Ishikawa (cell line): ENCODE results near the gene C11orf54.

ENCODE experiments used
- CEBPB ChIP-seq: IDR thresholded peaks from 2 replicates; pipeline ENCODE4 v1.6.1; 2012
- CREB1 ChIP-seq: IDR thresholded peaks from 2 replicates; pipeline ENCODE4 v1.6.1; 2012; ENCODE audit warnings: low read depth
- EGR1 ChIP-seq: IDR thresholded peaks from 2 replicates; pipeline ENCODE4 v1.6.1; 2012
- EP300 ChIP-seq: IDR thresholded peaks from 2 replicates; pipeline ENCODE4 v1.6.1; 2012; ENCODE audit warnings: borderline replicate concordance
- FOXM1 ChIP-seq: IDR thresholded peaks from 2 replicates; pipeline ENCODE4 v1.6.1; 2012; ENCODE audit warnings: low read depth, borderline replicate concordance
- MAX ChIP-seq: IDR thresholded peaks from 2 replicates; pipeline ENCODE4 v1.6.1; 2012
- NFIC ChIP-seq: IDR thresholded peaks from 2 replicates; pipeline ENCODE4 v1.6.1; 2012
- RAD21 ChIP-seq: IDR thresholded peaks from 2 replicates; pipeline ENCODE4 v1.6.1; 2012; ENCODE audit warnings: low read depth
- REST ChIP-seq: IDR thresholded peaks from 2 replicates; pipeline ENCODE4 v1.6.1; 2012; ENCODE audit warnings: low read depth, mild to moderate bottlenecking
- TAF1 ChIP-seq: IDR thresholded peaks from 2 replicates; pipeline ENCODE4 v1.6.1; 2012; ENCODE audit warnings: low read depth, mild to moderate bottlenecking
- TCF12 ChIP-seq: IDR thresholded peaks from 2 replicates; pipeline ENCODE4 v1.6.1; 2012; ENCODE audit warnings: low read depth
- TEAD4 ChIP-seq: IDR thresholded peaks from 2 replicates; pipeline ENCODE4 v1.6.1; 2012
- USF1 ChIP-seq: IDR thresholded peaks from 2 replicates; pipeline ENCODE4 v1.6.1; 2012
- YY1 ChIP-seq: IDR thresholded peaks from 2 replicates; pipeline ENCODE4 v1.6.1; 2012; ENCODE audit warnings: low read depth
- ZBTB7A ChIP-seq: IDR thresholded peaks from 2 replicates; pipeline ENCODE4 v1.6.1; 2012; ENCODE audit warnings: low read depth

The C11orf54 gene

GRCh38 chr11:93738647-93739081, 2.8 kb upstream of the C11orf54 start:
- no peak for TF ChIP-seq CEBPB
- TF ChIP-seq ZBTB7A = no peak
- TF ChIP-seq TEAD4 = no peak
- TF ChIP-seq USF1 = no peak
- TF ChIP-seq EP300 = no peak

- TF ChIP-seq REST (no peak), CREB1 (no peak)
Observed at GRCh38 chr11:93740031-93740729, 1.3 kb upstream of the C11orf54 start.

- TF ChIP-seq TEAD4 (no peak), FOXM1 (no peak), CREB1 (no peak), YY1 (no peak), TAF1 (no peak), EP300 (no peak), EGR1 (no peak; the same call in 1 of the 2 replicates), CEBPB (no peak), USF1 (peak; percentile 80), ZBTB7A (no peak), RAD21 (no peak), NFIC (no peak), TCF12 (no peak), REST (no peak), MAX (peak; percentile 92)
Observed at GRCh38 chr11:93740730-93741093, 760 bp upstream of the C11orf54 start.

- TF ChIP-seq TAF1 (no peak), FOXM1 (no peak), CEBPB (peak; percentile 80)
Observed at GRCh38 chr11:93741882-93742226, 382 bp downstream of the C11orf54 start.

GRCh38 chr11:93743291-93743690, 1.8 kb downstream of the C11orf54 start:
- TF ChIP-seq TAF1 (no peak), USF1 (no peak), CEBPB (no peak), NFIC (no peak), YY1 (no peak), TCF12 (no peak), REST (no peak), EGR1 (no peak), EP300 (no peak), CREB1 (no peak)
